Erythroblast (primary cell): Measurements from ENCODE around the gene IRGC.

Source experiments
- DNase-seq, 2 experiments: peaks; one replicate each; lab custom pipeline; 2025; lab: John Stamatoyannopoulos, UW
- GATA1 ChIP-seq: IDR thresholded peaks from 2 replicates; pipeline ENCODE4 v1.6.1; 2011; ENCODE audit warnings: low read depth, mild to moderate bottlenecking, control low read depth, low read length, moderate library complexity
- POLR2A ChIP-seq: IDR thresholded peaks from 2 replicates; pipeline ENCODE4 v1.6.1; 2011; ENCODE audit warnings: mild to moderate bottlenecking, low read length

IRGC gene

DNA sequence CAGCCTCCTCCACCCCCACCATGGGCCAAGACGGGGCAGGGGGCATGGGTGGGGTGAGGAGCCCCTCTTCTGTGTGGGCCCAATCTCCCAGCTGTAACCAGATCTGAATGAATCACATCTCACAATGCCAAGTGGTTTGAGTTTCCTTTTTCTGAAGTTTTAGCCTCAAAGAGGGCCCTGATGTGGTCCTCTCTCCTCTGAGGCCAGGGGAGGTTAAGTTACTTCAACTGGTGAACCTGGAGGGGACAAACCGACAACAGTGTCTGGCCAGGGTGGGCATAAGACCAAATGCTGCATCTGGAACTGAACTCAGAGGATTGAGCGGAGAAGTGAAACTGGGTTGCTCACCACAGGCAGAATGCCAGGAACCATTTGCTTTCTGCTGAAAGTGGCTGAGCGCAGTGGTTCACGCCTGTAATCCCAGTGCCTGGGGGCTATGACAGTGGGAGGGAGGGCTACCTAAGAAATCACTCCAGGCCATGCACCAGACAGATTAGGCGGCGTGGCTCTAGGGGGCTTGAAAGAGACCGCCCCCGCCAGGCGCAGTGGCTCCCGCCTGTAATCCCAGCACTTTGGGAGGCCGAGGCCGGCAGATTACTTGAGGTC is 15.4 kb upstream of the IRGC start:
- TF ChIP-seq GATA1 (no peak), POLR2A (no peak)
- DNase-seq, result no peak

DNA sequence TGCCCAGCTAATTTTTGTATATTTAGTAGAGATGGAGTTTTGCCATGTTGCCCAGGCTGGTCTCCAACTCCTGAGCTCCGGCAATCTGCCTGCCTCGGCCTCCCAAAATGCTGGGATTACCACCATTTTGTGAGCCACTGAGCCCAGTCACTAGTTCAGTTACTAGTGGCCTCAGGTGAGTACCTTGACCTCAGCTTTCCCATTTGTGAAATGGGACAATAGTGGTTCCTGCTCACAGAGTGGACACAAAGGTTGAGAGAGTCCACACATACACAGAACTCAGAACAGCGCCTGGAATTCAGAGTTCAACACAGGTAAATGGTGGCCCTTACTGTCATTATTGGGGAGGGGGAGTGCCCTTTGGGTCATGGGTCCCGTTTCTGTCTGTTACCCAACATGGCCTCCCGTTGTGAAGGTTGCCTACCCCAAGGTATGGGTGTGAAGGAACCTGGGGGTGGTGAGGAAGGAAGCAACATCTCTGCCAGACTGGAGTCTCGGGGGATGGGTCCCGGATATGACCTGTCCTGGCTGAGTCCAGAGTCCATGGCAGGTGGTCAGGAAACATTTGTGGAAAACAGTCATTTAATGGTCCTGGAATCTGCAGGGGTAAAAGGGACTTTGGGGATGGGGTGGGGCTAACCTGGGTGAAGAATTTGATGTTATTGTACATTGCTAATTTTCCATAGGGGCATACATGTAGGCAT is 11.7 kb upstream of the IRGC start:
- TF ChIP-seq GATA1, result no peak
- no peak for TF ChIP-seq POLR2A
- DNase-seq, result no peak

DNA sequence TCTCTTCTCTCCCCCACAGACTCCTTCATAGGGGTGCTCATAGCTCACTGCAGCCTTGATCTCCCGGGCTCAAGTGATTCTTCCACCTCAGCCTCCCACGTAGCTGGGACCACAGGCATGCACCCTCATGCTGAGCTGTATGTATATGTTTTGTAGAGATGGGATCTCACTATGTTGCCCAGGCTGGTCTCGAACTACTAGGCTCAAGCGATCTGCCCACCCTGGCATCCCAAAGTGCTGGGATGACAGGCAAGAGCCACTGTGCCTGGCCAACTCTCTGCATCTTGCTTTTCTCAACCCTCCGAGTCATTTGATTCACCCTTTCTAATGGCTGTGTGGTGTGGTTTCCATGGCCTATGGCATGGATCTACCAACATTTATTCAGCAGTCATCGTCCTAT is 10.1 kb upstream of the IRGC start:
- TF ChIP-seq POLR2A (no peak), GATA1 (no peak)
- no peak for DNase-seq

DNA sequence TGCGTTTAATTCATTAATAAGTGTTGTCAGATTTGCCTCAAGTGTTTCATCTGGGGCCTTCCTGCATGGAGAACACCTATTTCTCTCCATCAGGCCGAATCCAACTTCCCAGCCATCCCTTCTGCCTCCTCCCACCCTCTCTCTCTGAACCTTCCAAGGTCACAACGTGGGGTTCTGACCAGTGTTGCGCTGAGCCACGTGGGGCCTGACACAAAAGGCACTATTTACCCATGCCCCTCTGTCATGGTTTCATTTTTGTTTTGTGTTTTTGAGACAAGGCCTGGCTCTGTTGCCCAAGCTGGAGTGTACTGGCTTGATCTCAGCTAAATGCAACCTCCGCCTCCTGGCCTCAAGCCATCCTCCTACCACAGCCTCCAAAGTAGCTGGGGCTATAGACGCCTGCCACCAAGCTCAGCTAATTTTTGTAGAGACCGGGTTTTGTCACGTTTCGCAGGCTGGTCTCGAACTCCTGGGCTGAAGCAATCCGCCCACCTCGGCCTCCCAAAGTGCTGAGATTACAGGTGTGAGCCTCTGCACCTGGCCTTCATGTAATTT is 8.6 kb upstream of the IRGC start:
- TF ChIP-seq GATA1 (no peak), POLR2A (no peak)
- no peak for DNase-seq

GRCh38 chr19:43708716-43709115 is 7.2 kb upstream of the IRGC start:
- TF ChIP-seq POLR2A (no peak), GATA1 (no peak)
- no peak for DNase-seq

DNA sequence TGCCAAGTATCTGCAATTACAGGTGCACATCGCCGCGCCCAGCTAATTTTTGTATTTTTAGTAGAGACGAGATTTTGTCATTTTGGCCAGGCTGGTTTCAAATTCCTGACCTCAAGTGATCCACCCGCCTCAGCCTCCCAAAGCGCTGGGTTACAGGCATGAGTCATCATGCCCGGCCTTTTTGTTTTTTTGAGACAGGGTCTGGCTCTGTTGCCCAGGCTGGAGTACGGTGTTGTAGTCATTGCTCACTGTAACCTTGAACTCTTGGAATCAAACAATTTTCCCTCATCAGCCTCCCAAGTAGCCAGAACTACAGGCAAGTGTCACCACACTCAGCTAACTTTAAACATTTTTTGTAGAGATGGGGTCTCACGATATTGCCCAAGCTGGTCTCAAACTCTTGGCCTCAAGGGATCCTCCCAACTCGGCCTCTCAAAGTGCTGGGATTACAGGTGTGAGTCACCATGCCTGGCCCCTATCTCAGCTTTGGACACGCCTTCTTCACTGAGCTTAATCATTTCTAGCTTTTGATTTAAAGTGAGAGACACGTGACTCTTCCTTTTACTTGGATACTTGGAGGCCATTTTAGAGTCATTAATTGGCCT is 4.0 kb upstream of the IRGC start:
- TF ChIP-seq GATA1 (no peak), POLR2A (no peak)
- DNase-seq, result no peak

- DNase-seq, result no peak
- no peak for TF ChIP-seq GATA1
- no peak for TF ChIP-seq POLR2A
Measured at GRCh38 chr19:43713208-43713607, 2.7 kb upstream of the IRGC start.

DNA sequence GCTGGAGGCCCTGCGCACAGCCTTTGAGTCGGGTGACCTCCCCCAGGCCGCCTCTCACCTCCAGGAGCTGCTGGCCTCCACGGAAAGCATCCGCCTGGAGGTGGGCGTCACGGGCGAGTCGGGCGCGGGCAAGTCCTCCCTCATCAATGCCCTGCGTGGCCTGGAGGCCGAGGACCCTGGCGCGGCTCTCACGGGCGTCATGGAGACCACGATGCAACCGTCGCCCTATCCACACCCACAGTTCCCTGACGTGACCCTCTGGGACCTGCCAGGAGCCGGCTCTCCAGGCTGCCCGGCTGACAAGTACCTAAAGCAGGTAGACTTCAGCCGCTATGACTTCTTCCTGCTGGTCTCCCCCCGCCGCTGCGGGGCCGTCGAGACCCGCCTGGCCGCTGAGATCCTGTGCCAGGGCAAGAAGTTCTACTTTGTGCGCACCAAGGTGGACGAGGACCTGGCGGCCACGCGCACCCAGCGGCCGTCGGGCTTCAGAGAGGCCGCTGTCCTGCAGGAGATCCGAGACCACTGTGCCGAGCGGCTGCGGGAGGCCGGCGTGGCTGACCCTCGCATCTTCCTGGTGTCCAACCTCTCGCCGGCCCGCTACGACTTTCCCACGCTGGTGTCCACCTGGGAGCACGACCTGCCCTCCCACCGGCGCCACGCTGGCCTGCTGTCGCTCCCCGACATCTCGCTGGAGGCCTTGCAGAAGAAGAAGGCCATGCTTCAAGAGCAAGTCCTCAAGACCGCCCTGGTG is 2.9 kb downstream of the IRGC start:
- TF ChIP-seq GATA1 (no peak), POLR2A (no peak)
- no peak for DNase-seq

GRCh38 chr19:43719378-43719868 is 3.5 kb downstream of the IRGC start:
- no peak for TF ChIP-seq POLR2A
- TF ChIP-seq GATA1, result no peak
- DNase-seq, result no peak

GRCh38 chr19:43719918-43720317 is 4.0 kb downstream of the IRGC start:
- TF ChIP-seq POLR2A (no peak), GATA1 (no peak)
- no peak for DNase-seq

- no peak for TF ChIP-seq POLR2A
- TF ChIP-seq GATA1, result no peak
- no peak for DNase-seq
Measured at GRCh38 chr19:43720936-43721335, 5.1 kb downstream of the IRGC start.

DNA sequence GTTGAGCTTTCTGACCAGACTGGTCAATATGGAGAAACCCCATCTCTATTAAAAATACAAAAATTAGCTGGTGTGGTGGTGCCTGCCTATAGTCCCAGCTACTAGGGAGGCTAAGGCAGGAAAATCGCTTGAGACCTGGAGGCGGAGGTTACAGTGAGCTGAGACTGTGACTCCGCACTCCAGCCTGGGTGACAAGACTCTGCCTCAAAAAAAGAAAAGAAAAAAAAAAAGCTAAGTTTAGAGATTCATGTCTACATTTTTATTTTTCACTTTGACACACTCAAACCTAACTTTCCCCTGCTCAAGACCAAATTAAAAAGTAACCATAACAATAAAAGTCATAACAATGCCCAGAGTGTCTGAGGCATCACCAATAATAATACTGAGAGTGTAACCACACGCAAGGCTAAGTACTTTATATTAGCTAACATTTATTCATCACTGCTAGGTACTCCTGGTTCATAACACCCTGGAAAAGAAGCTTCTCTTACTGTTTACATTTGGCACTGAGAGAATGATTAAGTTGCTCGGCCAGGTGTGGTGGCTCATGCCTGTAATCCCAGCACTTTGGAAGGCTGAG is 5.7 kb downstream of the IRGC start:
- DNase-seq, result no peak
- TF ChIP-seq POLR2A, result no peak
- TF ChIP-seq GATA1, result no peak

GRCh38 chr19:43723588-43723987 is 7.7 kb downstream of the IRGC start:
- no peak for DNase-seq
- TF ChIP-seq GATA1 (no peak), POLR2A (no peak)
